Hematopoietic multipotent progenitor cell treated with erythropoietin and hydrocortisone succinate and interleukin-3 and kit ligand, for 6 days (in vitro differentiated cells): ENCODE data around the gene DDT.
"Not testable (repeated sequence)": the region's sequence is repeated elsewhere in the genome, so short reads cannot be mapped to it uniquely, and the experiment has no call there.

Source experiments
- DNase-seq: peaks from one replicate; pipeline ENCODE4 v3.0.0-alpha.2; 2015

DDT gene

GRCh38 chr22:23986538-23987178, 12.4 kb upstream of the DDT start:
- not testable (repeated sequence) for DNase-seq

DNA sequence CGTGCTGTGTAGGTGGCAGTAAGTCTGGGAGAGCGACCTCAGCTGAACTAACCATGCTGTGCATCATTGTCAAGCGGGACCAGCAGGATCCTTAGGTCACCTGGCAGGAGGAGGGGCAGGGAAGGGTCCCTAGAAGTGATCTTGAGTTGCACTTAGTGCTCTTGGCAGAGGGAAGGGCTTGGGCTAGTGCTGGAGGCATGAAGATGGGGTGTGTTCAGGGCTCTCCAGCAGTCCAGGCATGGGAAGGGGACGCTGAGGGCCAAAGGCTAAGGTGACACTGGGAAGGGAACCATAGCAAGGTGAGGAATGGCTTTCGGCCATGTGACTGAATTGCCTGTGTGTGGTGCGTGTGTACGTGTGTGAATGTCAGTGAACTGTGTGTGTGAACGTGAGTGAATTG, 11.8 kb upstream of the DDT start:
- not testable (repeated sequence) for DNase-seq

GRCh38 chr22:23984430-23984829, 10.2 kb upstream of the DDT start:
- peak; percentile 76 for DNase-seq

- DNase-seq, result not testable (repeated sequence)
These were observed 6.3 kb upstream of the DDT start for GRCh38 chr22:23980567-23980966.

- not testable (repeated sequence) for DNase-seq
These were observed 5.5 kb upstream of the DDT start, which contains the start of gene GSTT2 for GRCh38 chr22:23979557-23980240. Gene GSTT2, plus strand, starts transcription at chr22:23980134.

DNA sequence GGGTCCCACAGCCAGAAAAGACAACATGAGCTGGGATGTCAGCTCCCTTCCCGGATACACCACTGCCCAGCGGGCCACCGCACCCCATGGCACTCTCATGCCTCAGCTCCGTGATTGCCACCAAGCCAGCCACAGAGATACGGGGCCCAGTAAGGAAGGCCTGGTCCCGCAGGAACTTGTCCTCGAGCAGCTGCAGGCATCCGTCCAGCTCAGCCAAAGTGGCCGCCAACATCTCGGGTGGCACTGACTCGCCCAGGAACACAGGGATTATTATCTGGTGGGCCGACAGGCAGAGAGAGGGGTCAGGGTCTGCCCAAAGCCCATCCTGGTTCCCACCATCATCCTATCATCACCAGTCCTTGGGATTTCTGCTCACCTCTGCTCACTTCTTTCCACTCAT, 3.1 kb upstream of the DDT start:
- DNase-seq, result not testable (repeated sequence)

- not testable (repeated sequence) for DNase-seq
These were observed 653 bp upstream of the DDT start for GRCh38 chr22:23974836-23975352.

GRCh38 chr22:23971927-23972326, 2.3 kb downstream of the DDT start:
- DNase-seq, result not testable (repeated sequence)

- peak; percentile 80 for DNase-seq
These were observed 3.3 kb downstream of the DDT start for GRCh38 chr22:23970816-23971486.

GRCh38 chr22:23970201-23970641, 4.0 kb downstream of the DDT start:
- DNase-seq, result no peak

GRCh38 chr22:23969071-23969470, 5.2 kb downstream of the DDT start:
- DNase-seq, result no peak

DNA sequence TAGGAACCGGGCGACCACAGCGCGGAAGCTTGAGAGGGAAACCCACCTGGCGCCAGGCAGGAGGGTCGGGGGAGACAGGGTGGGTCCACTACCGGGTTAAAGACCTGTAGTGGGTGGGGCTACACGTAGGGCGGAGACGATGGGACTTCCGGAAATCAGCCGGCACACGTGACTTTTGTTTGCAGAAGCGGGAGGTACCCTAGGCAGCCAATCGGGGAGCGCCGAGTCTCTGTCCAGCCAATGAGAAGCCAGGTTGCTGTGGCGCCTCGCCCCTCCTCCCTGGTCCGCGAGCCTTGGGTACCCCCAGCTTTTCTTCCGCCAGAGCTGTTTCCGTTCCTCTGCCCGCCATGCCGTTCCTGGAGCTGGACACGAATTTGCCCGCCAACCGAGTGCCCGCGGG, 7.7 kb downstream of the DDT start, which contains the start of gene DDTL:
TSS of gene DDTL (plus strand) at position 321 of the 400 bp plus-strand sequence. CDS start at position 348, 27 bp downstream.
- DNase-seq, result not testable (repeated sequence)

DNA sequence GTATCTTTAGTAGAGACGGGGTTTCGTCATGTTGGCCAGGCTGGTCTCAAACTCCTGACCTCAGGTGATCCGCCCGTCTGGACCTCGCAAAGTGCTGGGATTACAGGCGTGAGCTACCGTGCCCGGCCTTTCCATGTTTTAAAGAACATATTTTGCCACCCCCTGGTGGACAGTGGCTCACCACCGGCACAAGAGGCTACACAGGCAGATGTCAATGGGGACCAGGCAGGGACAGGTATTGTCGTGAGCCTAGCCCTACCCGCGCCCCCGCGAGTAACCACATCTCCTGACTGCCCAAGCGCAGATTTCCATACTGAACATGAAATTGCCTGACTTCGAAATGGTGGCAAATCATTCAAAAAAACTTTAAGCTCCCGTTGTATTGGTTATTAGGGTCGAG, 8.1 kb downstream of the DDT start:
- DNase-seq, result not testable (repeated sequence)

DNA sequence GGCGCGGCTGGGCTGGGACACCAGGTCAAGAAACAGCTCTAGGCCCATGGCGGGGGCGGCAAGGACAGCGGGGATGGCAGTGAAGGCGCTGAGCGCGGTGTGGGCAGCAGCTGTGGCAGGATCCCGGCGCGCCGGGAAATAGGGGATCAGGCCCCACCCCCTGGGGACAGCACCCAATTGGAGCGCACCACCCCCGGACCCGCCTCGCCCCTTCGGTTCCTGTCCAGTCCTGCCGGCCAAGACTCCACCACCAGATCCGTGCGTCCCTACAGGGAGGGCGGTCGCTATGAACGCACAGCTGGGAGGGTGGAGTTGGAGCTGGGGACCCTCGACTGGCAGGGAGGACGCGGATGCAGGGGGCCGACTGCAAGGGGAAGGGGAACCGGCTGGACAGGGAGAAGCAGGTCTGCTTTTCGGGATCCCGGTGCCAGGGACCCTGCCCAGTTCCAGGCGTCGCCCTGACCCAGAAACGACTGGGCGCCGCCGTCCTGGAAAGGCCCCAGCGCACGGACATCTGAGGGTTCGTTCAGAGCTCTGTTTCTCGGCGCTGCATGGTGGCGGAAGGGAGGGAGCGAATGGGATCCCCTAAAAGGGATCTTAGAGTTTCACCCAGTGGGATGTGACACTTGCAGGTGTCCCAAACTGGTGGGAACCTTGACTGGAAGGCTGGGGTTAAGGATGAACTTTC, 13.0 kb downstream of the DDT start, which contains the start of gene GSTT2B:
TSS of gene GSTT2B (minus strand) at position 112 of the 688 bp plus-strand sequence. CDS start at position 48, 64 bp downstream.
- not testable (repeated sequence) for DNase-seq

GRCh38 chr22:23956301-23956900, 17.8 kb downstream of the DDT start:
- peak; percentile 87 for DNase-seq

DNA sequence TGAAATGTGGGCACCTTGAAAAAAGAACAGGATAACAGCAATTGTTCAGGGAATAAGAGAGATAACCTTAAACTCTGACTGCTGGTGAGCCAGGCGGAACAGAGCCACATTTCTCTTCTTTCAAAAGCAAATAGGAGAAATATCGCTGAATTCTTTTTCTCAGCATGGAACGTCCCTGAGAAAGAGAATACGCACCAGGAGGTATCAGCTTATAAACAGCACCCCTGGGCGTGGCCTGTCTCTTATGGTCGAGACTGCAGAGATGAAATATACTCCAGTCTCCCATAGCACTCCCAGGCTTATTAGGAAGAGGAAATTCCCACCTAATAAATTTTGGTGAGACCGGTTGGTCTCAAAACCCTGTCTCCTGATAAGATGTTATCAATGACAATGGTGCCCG, 18.4 kb downstream of the DDT start:
- DNase-seq, result not testable (repeated sequence)

DNA sequence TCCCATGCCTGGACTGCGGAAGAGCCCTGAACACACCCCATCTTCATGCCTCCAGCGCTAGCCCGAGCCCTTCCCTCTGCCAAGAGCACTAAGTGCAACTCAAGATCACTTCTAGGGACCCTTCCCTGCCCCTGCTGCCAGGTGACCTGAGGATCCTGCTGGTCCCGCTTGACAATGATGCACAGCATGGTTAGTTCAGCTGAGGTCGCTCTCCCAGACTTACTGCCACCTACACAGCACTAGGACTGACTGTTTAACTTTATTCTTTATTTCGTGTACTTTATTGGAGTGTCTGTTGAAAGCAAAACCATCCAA, 19.3 kb downstream of the DDT start:
- not testable (repeated sequence) for DNase-seq

GRCh38 chr22:23954193-23954990, 19.8 kb downstream of the DDT start:
- not testable (repeated sequence) for DNase-seq

- DNase-seq, result not testable (repeated sequence)
These were observed 20.8 kb downstream of the DDT start for GRCh38 chr22:23953485-23953884.

- not testable (repeated sequence) for DNase-seq
These were observed 21.3 kb downstream of the DDT start for GRCh38 chr22:23952794-23953405.

DNA sequence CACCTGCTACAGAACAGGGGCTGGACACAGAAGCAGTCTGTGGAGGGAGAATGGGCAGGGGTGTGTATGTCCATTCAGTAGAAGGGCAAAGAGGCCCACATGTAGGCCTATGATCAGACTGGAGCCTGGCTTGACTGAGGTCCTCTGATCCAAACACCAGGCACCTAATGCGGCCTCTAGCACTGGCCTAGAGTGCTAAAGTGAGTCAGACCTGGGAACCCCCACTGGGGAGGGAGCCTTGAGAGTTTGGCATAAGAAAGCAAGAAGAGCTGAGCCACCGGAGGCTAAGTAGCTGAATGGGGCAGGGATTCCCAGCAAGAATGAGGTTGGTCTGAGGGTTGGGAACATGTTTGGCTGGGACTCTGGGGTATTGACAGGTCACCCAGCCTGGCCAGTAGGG, 22.9 kb downstream of the DDT start:
- not testable (repeated sequence) for DNase-seq
